Measurements from ENCODE around the gene CRHR1. TPM values are rescaled to one million over a fixed set of nuclear protein-coding genes. Genes with fewer than 3 reads are reported as not detected.

The CRHR1 gene
- total RNA-seq, 4 donors from 2014 or later: 0.26 to 0.89 (median 0.76) TPM

- Histone ChIP-seq H3K4me1 (no peaks in the 10 kb centered on the region), H3K27ac (no peak overlapping the region), H3K27me3 (peaks cover 32% of the 10 kb centered on the region), H3K36me3 (no peaks in the 10 kb centered on the region), H3K9me3 (no peaks in the 10 kb centered on the region), H3K4me3 (no peak overlapping the region)
- WGBS: 67% methylated on average over 6 of the region's 6 CpGs
- no peak for DNase-seq (ENCODE audit: low spot score in 2 of 2)
- TF ChIP-seq CTCF (IDR thresholded peaks at IDR 0.05) (no peak), POLR2A (IDR thresholded peaks at IDR 0.05) (no peak), POLR2AphosphoS5 (IDR thresholded peaks at IDR 0.05) (no peak), EP300 (IDR thresholded peaks at IDR 0.05) (no peak)
Measured at GRCh38 chr17:45867171-45867570, 83.1 kb downstream of the CRHR1 start.

GRCh38 chr17:45867702-45868101 is 83.6 kb downstream of the CRHR1 start:
- Histone ChIP-seq H3K27me3 (peaks cover 27% of the 10 kb centered on the region), H3K4me1 (no peaks in the 10 kb centered on the region)

GRCh38 chr17:45868276-45868675 is 84.2 kb downstream of the CRHR1 start:
- no peak for DNase-seq (ENCODE audit: low spot score in 2 of 2)
- TF ChIP-seq CTCF (IDR thresholded peaks at IDR 0.05) (no peak), EP300 (IDR thresholded peaks at IDR 0.05) (no peak), POLR2A (IDR thresholded peaks at IDR 0.05) (no peak)
- H3K27me3 ChIP-seq: peaks cover 24% of the 10 kb centered on the region
- no peaks in the 10 kb centered on the region for H3K4me1 ChIP-seq
- H3K9me3 ChIP-seq: no peaks in the 10 kb centered on the region
- H3K36me3 ChIP-seq: no peaks in the 10 kb centered on the region
- H3K4me3 ChIP-seq: no peak overlapping the region
- H3K27ac ChIP-seq: no peak overlapping the region
- WGBS: 78% methylated on average over 5 of the region's 5 CpGs

More at GRCh38 chr17:45867702-45868101, 83.6 kb downstream of the CRHR1 start:
- DNase-seq (ENCODE audit: low spot score in 2 of 2): no peak
- WGBS: 83% methylated on average over 8 of the region's 8 CpGs
- H3K4me3 ChIP-seq: no peak overlapping the region
- H3K27ac ChIP-seq: no peak overlapping the region
- H3K36me3 ChIP-seq: no peaks in the 10 kb centered on the region
- H3K9me3 ChIP-seq: no peaks in the 10 kb centered on the region
- TF ChIP-seq POLR2AphosphoS5 (IDR thresholded peaks at IDR 0.05): no peak
- TF ChIP-seq POLR2A (IDR thresholded peaks at IDR 0.05): no peak
- no peak for TF ChIP-seq EP300 (IDR thresholded peaks at IDR 0.05)
- no peak for TF ChIP-seq CTCF (IDR thresholded peaks at IDR 0.05)

GRCh38 chr17:45869676-45870341 is 85.7 kb downstream of the CRHR1 start:
- no peak overlapping the region for H3K4me3 ChIP-seq
- 73% methylated on average over 14 of the region's 14 CpGs for WGBS
- DNase-seq (ENCODE audit: low spot score in 2 of 2): no peak
- H3K36me3 ChIP-seq: no peaks in the 10 kb centered on the region
- peaks cover 13% of the 10 kb centered on the region for H3K27me3 ChIP-seq
- no peaks in the 10 kb centered on the region for H3K4me1 ChIP-seq
- TF ChIP-seq CTCF (IDR thresholded peaks at IDR 0.05) (no peak), POLR2AphosphoS5 (IDR thresholded peaks at IDR 0.05) (no peak), POLR2A (IDR thresholded peaks at IDR 0.05) (no peak), EP300 (IDR thresholded peaks at IDR 0.05) (no peak)
- H3K9me3 ChIP-seq: no peaks in the 10 kb centered on the region
- no peak overlapping the region for H3K27ac ChIP-seq

- Histone ChIP-seq H3K27me3 (peaks cover 7% of the 10 kb centered on the region), H3K27ac (no peak overlapping the region), H3K4me1 (no peaks in the 10 kb centered on the region), H3K9me3 (no peaks in the 10 kb centered on the region), H3K4me3 (no peak overlapping the region), H3K36me3 (no peaks in the 10 kb centered on the region)
- DNase-seq (ENCODE audit: low spot score in 2 of 2): no peak
- TF ChIP-seq POLR2AphosphoS5 (IDR thresholded peaks at IDR 0.05): no peak
- no peak for TF ChIP-seq EP300 (IDR thresholded peaks at IDR 0.05)
- TF ChIP-seq CTCF (IDR thresholded peaks at IDR 0.05): no peak
- no peak for TF ChIP-seq POLR2A (IDR thresholded peaks at IDR 0.05)
- 64% methylated on average over 4 of the region's 4 CpGs for WGBS
Measured at GRCh38 chr17:45870342-45870974, 86.3 kb downstream of the CRHR1 start.
